NCI-H146 treated with DMSO at 0.1 percent for 48 hours (cell line): ENCODE measurements around the gene MROH2A.
"Not testable (repeated sequence)": the region's sequence is repeated elsewhere in the genome, so short reads cannot be mapped to it uniquely, and the experiment has no call there.

Experiments used
- DNase-seq: peaks from one replicate; lab custom pipeline; 2025; ENCODE audit not compliant: unreplicated experiment; lab: John Stamatoyannopoulos, UW

Gene MROH2A

DNA sequence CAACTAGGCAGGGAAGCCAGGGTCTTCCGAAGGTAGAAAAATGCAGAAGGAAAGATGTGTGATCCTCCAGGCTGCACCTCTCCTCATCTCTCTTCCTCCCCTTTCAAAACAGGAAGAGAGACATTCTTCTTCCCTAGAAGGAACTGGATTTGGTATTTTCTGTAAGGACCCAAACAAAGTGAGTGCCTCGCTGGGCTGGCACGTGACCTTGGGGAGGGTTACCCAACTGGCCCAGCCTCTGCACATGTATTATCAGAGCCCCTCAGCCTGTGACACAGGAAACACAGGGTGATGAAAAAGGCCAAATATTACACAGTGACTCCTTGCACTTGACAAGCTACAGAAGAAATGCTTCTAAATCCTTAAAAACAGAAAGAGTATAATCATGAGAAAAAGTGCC, 73.9 kb downstream of the MROH2A start:
- no peak for DNase-seq

DNA sequence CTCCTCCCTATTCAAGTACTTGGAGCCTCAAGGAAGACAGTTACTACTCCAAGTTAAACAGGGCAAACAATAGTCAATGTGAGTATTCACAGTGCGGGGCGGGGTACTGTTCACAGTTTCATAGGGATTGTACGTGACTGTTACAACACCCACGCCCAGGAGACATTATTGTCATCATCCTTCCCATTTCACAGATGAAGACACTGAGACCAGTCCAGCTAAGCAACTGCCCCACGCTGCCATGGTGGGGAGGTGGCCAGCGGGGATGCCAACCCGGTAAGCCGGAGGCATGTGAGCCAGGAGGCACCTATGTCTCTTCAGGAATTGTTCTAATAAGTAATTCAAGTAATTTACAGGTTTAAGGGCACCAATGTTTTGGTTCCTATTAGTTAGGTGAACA, 75.2 kb downstream of the MROH2A start:
- no peak for DNase-seq

DNA sequence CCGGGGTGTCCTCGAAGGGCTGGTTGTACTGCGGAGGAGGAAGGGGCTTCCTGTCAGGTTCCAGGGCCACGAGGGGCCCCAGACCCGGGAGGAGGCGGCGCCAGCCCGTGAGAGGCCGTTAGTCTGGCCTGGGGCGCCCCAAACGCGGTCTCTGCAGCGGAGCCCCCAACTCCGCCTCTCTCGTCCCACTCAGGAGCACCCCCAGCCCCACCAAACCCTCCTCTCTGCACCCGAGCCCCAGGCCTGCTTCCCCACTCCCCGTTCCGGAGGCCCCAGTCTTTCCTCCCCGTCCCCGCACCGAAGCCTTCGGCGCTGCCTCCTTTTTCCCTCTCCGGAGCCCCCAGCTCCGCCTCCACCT, 75.7 kb downstream of the MROH2A start:
- DNase-seq, result no peak

DNA sequence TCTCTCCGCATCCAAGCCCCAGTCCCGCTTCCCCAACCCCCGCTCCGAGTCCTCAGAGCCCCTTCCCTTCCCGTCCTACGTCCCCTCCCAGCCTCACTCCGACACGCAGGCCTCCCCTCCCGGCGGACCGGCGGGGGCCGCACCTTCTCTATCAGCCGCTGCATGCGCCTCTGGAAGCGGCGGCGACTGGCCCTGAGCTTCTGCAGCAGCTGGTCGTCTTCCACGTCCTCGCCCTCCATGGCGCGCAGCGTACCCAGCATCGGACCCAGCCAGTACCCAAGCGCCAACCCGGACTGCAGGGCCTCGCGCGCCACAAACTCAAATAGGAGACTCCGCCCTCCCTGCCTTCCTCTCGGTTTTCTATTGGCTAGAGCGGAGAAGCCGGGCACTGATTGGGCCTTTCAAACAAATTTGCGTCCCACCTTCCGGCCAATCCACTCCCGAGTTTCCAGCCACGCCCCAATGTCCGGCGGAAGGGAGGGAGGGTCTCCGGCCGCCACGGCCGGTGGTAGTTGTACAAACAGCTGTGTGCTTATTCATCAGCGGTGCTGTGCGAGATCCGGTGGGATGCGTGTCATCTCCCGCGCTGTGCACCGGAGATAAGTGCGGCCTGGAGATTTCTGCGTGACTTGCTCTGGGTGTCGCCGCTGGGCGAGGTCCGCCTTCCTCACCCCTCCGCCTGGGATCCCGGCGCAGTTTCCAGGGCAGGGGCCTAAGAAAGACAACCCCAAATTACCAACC, 76.3 kb downstream of the MROH2A start, which contains the start of gene HJURP:
Gene HJURP, minus strand, starts transcription at position 295 of the 741 bp plus-strand sequence. Its CDS starts 35 bp downstream, at position 260.
- DNase-seq, result peak; percentile 89

DNA sequence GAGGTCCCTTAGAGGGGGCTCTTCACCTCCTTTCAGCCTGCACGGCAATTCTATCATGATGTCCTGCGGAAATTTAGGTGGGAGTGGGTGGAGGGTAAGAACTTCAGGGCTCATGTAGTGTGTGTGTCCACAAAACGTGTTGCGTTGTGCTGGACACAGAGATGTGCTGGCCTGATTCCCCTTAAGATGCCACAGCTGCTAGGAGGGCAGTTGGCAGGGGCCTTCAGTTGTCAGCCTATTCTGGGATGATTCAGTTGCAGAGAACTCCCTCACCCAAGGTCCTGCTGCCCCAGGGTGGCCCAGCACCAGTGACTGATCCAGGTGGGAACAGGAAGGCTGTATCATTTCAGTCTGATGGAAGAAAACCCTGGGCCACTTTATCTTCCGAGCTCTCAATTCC, 77.2 kb downstream of the MROH2A start:
- DNase-seq, result no peak

DNA sequence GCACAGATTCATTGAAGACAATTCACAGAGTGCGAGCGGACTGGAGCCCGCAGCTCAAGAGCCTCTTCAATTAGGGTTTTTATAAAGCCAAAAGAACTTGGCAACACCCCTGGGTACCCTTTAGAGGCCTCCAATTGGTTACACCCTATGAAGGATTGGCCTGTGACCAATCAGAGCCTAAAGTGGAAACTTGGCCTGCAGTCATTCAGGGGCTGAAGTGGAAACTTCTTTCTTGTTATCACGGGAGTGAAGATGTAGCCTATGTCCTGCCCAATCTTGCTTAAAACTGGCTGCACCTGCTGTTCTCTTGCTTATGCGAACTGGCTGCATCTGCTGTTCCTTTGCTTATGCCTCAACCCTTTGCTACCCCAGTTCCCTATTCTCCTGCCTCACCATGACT, 78.1 kb downstream of the MROH2A start:
- no peak for DNase-seq

DNA sequence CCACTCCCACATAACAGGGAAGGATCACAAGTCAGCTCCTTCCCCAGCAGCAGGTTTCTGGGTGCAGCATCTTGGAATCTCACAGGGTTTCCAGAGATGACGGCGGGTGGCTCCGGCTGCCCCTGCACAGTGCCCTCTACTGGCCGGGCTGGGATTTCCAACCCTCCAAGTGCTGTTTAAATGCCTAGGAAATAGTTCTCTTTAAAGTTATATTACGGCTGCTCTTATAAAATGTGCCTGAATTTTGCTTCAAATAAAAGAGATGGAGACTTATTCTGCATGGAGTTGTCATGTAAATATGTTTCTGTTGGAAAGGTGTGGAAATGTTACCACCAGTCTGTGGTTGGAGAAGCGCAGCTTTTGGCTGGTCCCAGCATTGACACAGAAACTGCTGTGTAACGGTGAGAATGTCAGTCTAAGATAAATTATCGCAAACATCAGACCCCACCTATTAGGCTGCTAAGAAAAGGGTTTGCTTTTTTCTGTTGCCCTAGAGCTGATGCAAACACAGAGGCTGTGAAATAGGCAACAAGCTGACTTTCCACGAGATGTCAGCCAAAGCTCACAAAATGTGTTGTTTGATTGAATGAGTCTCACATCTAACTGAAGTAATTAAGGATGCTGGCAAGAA, 79.5 kb downstream of the MROH2A start:
- peak; percentile 22 for DNase-seq

DNA sequence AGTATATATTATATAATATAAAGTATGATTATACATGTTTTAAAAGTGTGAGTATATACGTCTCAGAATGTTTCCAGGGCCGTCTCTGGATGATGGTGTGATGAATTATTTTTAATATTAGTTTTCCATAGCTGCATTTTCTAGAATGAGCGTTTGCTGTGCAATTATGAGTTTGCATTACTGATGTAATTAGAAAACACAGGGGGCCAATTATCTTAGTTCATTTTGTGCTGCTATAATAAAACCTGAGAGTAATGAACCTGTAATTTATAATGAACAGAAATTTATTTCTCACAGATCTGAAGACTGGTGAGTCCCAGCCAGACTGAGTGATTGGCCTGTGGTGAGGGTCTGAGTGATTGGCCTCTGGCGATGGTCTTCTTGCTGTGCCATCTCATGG, 80.2 kb downstream of the MROH2A start:
- no peak for DNase-seq

DNA sequence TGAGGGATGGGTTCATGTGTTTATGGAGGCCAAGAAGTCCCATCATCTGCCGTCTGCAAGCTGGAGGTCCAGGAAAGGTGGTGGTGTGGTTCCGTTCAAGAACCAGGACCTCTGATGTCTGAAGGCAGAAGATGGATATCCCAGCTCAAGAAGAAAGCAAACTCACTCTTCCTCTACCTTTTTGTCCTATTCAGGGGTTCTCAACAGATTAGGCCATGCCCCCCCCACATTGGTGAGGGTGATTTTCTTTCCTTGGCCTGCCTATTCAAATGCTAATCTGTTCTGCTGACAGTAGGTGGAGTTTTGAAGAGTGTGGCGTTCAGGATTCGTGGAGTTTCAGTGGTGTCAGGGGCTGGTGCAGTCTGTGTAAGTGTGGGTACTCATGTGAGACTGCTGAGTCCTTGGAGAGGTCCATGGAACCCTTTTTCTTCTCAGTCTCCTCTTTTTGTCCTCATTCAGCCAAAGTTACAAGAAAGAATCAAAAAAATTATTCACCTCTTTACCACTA, 84.2 kb downstream of the MROH2A start:
- DNase-seq, result no peak

DNA sequence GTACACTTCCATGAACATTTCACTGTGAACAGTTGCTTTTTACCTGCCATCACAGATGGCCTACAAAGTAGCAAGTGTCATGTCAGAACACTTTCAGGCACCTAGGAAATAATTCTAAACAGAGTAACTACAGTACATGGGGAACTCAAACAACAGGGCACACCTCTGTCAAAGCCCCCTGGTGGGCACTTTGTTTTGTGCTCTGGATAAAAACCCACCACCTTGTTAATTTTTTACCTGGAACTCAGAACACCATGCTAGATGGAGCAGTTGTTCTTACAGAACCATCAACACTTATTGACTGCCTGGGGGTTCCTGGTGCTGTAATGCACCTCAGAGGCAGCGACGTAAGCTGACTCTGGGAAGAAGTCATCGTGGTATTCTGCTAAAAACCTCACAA, 87.7 kb downstream of the MROH2A start:
- no peak for DNase-seq

DNA sequence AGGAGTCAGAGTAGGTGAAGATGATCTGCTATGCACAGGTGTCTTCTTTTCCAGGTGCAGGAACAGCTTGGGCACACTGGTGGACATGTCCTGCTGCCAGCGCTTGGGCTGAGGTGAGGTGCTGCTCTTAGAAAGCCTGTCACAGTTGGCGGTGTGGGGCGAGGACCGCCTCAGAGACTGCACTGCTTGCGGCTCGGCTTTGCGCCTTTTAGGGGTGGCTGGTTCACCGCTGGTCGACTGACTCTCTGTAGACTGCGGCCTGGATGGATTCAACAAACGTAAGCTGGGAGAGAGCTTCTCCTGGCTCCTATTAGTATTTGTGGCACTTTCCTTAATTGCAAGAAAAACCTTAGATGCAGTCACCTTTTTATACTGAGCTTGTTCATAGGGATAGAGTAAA, 88.3 kb downstream of the MROH2A start:
- DNase-seq, result no peak

DNA sequence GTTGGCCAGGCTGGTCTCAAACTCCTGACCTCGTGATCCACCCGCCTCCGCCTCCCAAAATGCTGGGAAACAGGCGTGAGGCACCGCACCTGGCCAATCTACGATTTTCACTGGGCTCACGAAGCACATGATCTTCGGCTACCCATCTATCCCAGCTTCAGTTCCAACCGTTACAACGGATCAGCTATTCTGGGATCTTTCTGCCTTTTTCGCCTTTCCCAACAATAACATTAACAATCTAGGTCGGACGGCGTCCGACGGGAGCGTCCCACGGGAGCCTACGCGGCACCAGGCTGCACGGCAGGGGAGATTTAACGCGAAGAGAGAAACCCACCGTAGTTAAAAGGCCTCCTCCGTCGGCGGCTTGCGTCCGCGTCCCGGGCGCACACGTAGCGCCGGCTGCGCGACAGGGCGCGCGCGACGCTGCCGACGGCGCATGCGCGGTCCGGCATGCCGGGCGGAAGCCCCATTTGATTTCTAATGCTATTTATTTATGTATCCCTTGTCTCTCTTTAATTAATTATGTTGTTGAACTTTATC, 89.9 kb downstream of the MROH2A start, which contains the start of gene MSL3B:
Gene MSL3B, minus strand, starts transcription at position 394 of the 540 bp plus-strand sequence.
- DNase-seq, result peak; percentile 2

DNA sequence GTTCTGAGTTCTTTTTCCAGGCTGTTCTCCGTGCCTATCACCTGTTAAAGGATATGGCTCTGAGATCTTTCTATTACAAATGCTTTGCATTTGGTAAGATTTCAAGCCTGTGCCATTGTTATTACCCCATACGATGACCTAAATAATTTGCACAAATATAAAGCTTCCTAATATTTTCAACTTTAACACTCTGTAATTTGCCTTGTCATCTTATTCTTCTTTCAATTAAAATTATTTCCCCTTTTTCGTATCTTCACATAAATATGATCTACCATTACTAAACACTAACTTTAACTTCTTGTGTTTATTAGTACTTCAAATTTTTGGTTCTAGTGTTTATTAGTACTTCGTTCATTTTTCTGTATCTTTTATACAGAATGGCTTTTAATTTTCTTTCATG, 93.3 kb downstream of the MROH2A start:
- DNase-seq, result no peak

DNA sequence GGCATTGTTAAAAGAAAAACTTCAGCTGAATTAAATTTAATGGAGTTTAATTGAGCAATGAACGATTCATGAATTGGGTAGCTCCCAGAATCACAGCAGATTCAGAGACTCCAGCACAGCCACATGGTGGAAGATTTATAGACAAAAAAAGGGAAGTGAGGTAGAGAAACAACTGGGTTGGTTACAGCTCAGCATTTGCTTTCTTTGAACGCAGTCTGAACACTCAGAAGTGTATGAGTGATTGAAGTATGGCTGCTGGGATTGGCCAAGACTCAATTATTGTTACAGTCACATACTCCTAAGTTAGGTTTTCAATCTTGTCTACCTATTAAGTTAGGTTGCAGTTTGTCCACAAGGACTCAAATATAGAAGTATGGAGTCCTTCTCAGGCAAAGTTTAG, 94.0 kb downstream of the MROH2A start:
- DNase-seq, result not testable (repeated sequence)

DNA sequence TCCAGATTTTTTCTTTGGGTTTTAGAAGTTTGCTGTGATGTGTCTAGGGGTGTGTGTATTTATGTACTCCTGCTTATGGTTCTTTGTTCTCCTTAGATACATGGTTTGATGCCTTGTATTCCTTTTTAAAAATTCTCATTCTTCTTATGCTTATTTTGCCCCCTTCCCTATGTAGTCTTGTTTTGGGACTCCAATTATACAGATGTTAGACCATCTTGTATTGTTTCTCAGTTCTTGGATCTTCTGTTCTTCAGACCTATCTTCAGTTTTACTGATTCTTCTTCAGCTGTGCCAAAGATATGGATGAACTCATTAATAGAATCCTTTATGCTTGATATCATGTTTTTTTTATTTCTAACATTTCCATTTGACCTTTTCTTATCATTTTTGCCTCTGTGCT, 104.2 kb downstream of the MROH2A start:
- no peak for DNase-seq
